ENCODE data around the gene KCNQ4. TPM values are rescaled to one million over a fixed set of nuclear protein-coding genes. Genes with fewer than 3 reads are reported as not detected.
A peak's percentile ranks its signal among the peaks of the same experiment; 100 is the strongest.

Gene KCNQ4
- total RNA-seq, 1 donor from 2014 or later, result 0.76 TPM

- TF ChIP-seq CTCF (IDR thresholded peaks at IDR 0.05; ENCODE audit: partially characterized antibody, unreplicated experiment), result no peak
- Mint-ChIP-seq H3K4me1 (ENCODE audit: low read depth, unreplicated experiment) (peaks cover 23% of the 10 kb centered on the region), H3K27ac (ENCODE audit: unreplicated experiment) (peak overlapping the region; percentile 62), H3K36me3 (ENCODE audit: unreplicated experiment) (no peaks in the 10 kb centered on the region), H3K27me3 (ENCODE audit: unreplicated experiment) (peaks cover 5% of the 10 kb centered on the region), H3K4me3 (ENCODE audit: unreplicated experiment) (no peak overlapping the region), H3K9me3 (ENCODE audit: unreplicated experiment) (no peaks in the 10 kb centered on the region)
- no peak for DNase-seq
These were observed 34.5 kb upstream of the KCNQ4 start for GRCh38 chr1:40748841-40749718.

GRCh38 chr1:40749817-40750216 is 33.8 kb upstream of the KCNQ4 start:
- TF ChIP-seq CTCF (IDR thresholded peaks at IDR 0.05; ENCODE audit: partially characterized antibody, unreplicated experiment), result no peak
- Mint-ChIP-seq H3K4me1 (ENCODE audit: low read depth, unreplicated experiment) (peaks cover 23% of the 10 kb centered on the region), H3K27me3 (ENCODE audit: unreplicated experiment) (peaks cover 5% of the 10 kb centered on the region), H3K36me3 (ENCODE audit: unreplicated experiment) (no peaks in the 10 kb centered on the region), H3K4me3 (ENCODE audit: unreplicated experiment) (no peak overlapping the region), H3K27ac (ENCODE audit: unreplicated experiment) (no peak overlapping the region), H3K9me3 (ENCODE audit: unreplicated experiment) (no peaks in the 10 kb centered on the region)
- DNase-seq, result no peak

GRCh38 chr1:40750451-40750908 is 33.1 kb upstream of the KCNQ4 start:
- Mint-ChIP-seq H3K9me3 (ENCODE audit: unreplicated experiment) (no peaks in the 10 kb centered on the region), H3K36me3 (ENCODE audit: unreplicated experiment) (no peaks in the 10 kb centered on the region), H3K27ac (ENCODE audit: unreplicated experiment) (no peak overlapping the region), H3K27me3 (ENCODE audit: unreplicated experiment) (peaks cover 5% of the 10 kb centered on the region), H3K4me1 (ENCODE audit: low read depth, unreplicated experiment) (peaks cover 19% of the 10 kb centered on the region), H3K4me3 (ENCODE audit: unreplicated experiment) (no peak overlapping the region)
- no peak for DNase-seq
- no peak for TF ChIP-seq CTCF (IDR thresholded peaks at IDR 0.05; ENCODE audit: partially characterized antibody, unreplicated experiment)

- H3K4me1 Mint-ChIP-seq (ENCODE audit: low read depth, unreplicated experiment), result peaks cover 7% of the 10 kb centered on the region
- H3K27me3 Mint-ChIP-seq (ENCODE audit: unreplicated experiment), result peaks cover 3% of the 10 kb centered on the region
- no peak for TF ChIP-seq CTCF (IDR thresholded peaks at IDR 0.05; ENCODE audit: partially characterized antibody, unreplicated experiment)
- H3K9me3 Mint-ChIP-seq (ENCODE audit: unreplicated experiment), result no peaks in the 10 kb centered on the region
- H3K27ac Mint-ChIP-seq (ENCODE audit: unreplicated experiment), result no peak overlapping the region
- H3K4me3 Mint-ChIP-seq (ENCODE audit: unreplicated experiment), result no peak overlapping the region
- H3K36me3 Mint-ChIP-seq (ENCODE audit: unreplicated experiment), result no peaks in the 10 kb centered on the region
- no peak for DNase-seq
These were observed 31.8 kb upstream of the KCNQ4 start for GRCh38 chr1:40751802-40752201.
